ENCODE measurements around the gene MAT2B.
"Not testable (repeated sequence)": the region's sequence is repeated elsewhere in the genome, so short reads cannot be mapped to it uniquely, and the experiment has no call there.

MAT2B gene

DNA sequence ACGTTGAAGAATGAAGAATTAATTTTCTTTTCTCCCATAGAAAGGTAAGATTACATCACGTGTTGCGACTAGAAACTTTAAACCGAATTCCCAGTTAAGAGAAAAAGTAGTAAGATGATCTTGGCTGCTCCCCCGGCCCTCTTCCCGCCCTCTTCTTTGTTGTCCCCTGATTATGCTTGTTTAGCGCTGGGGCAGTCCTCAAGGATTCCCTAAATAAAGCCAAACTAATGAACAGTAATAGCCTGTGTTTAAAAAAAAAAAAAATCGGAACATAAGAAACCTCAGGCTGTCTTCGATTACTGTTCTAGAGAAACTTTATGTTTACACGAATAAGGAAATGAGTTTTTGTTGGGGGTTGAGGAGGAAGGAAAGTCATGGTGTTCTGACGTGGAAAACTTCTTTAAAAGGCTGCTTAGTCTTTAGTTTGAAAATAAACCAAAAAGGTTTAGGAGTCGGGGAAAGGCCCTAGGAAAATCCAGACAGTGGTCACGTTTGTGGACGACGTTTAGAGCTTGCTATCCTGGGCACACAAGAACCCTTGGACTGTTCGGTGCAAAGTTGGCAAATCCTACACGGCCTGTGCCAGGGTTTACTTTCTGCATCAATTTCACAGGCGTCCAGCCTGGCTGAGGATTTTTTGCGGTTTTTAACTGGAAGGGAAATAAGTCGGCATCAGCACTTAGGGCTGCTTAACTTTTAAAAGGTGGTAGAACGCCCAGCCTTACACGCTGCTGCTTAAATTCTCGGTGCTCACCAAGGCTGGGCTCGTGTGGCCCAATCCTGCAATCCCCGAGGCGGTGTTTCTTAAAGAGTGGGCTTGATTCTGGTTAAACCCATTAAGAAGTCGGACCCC lies 1.1 kb upstream of the MAT2B start:
- DNase-seq: peak; percentile 42

- no peak for DNase-seq
Measured at GRCh38 chr5:163505049-163505367, 411 bp upstream of the MAT2B start.

DNA sequence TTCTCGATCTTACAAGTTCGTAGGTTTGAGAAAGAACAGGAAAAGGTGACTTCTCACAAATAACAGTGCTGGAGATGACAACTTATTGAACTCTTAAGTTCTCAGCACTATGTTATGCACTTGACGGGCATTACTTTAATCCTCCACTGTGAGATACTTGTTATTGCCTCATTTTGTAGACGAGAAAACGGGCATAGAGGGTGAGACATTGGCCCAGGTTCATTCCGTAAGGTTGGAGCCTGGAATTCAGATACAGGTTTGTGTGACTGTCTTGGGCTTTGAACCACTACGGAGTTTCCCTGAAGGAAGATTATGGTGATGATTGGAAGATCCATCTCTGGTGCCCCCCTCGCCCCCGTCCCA lies 657 bp downstream of the MAT2B start:
- DNase-seq: no peak

- DNase-seq: no peak
Measured at GRCh38 chr5:163506726-163507125, 1.3 kb downstream of the MAT2B start.

- DNase-seq: no peak
Measured at GRCh38 chr5:163508753-163509152, 3.3 kb downstream of the MAT2B start.

DNA sequence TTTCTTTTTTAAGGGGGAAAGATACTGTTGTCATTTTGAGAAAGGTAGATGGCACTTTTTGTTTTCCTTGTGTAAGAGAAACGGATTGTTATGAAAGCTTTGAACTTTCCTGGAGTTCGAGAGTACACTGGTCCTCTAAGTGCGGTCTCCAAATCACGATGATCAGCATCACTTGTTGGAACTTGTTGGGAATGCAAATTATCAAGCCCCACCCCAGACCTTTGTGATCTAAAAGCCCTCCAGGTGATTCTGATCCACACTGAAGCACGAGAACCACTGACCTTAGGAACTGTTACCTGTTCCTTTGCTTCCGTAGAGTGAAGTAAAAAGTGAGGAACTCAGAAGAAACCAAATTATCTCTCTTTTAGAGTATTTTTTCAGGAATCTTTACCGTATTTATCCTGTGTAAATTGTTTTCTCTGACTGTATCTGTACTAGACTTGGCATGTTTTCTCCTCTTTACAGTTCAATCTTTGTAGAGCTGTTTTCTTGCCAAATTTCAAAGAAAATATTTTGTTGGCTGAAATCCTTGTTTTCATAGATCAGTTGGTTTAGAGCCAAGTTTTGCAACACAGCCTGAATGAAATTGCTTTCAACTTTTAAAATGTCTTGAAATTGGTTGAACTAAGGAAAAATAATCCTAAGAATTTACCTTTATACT lies 4.0 kb downstream of the MAT2B start:
- DNase-seq: no peak

GRCh38 chr5:163512526-163512925 lies 7.1 kb downstream of the MAT2B start:
- DNase-seq: no peak

DNA sequence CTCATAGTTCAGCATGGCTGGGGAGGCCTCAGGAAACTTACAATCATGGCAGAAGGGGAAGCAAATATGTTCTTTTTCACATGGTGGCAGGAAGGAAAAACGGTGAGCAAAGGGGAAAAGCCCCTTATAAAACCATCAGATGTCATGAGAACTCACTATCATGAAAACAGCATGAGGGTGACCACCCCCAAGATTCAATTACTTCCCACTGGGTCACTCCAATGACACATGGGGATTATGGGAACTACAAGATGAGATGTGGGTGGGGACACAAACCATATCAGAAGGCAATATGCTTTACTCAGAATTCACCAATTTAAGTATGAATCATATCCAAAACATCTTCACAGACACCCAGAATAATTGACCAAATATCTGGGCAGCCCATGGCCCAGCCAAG lies 19.7 kb downstream of the MAT2B start:
- DNase-seq: no peak

DNA sequence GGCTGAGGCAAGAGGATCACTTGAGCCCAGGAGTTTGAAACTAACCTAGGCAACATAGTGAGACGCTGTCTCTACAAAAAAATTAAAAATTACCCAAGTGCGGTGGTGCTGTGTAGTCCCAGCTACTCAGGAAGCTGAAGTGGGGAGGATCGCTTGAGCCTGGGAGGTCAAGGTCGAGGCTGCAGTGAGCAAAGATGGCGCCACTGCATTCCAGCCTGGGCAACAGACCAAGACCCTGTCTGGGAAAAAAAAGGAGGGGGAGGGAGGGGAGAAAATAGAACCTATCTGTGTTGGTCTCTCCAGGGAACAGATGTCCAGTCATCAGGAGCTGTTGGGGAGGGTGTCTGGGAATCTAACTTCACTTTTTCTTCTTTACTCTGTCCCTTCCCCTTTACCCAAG lies 24.3 kb downstream of the MAT2B start:
- no peak for DNase-seq

DNA sequence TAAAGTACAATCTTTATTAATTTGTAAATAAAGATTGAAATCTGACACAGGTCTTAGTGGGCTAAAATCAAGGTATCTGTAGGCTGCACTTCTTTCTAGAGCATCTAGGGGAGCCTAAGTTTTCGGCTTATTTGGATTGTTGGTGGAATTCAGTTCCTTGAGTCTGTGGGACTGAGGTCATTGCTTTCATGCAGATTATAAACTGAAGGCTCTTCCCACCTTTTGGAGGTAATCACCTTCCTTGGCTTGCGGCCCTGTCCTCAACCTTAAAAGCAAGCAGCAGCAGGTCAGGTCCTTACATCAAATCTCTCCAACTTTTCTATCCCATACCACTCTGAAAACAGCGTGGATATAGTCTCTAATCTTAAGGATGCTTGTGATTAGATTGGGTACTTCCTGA lies 25.9 kb downstream of the MAT2B start:
- no peak for DNase-seq

DNA sequence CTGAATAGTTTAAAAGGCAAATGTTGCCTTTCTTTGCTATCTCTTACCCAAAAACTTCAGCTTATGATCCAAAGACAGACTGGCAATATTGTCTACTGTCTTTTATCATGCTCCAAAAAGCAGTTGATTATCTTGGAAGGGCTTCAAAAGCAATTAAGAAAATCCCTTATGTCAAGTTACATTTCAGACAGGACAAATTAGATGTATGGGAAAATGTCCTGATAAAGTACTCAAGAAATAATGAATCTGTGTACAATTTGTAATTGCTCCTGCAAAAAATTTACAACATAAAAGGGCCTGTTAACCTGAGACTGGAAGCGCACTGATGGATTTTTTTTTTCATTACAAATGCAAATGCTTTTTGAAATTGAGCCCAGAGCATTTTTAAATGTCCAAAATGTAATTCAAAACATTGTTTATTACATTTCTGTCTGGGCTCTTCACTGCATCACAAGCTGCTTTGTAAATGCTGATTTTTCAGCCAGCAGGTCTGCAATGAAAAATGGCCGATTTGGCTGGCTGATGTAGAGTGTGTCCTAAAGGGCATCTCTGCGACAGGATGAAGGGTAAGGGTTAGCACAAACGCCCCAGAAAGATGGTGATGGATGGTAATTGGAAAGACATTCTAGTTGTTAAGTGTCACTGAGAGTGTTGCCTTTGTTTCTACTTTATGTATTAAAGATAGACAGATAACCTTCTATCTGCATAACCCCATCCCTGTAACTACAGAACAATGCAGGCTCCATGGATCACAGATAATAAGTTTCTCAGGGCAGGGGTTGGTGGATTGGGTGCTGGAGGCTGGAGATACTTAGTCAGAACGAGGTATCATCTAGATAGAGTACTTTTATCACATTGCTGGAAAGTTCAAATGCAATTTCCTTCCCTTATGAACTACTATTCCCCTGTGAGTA lies 27.0 kb downstream of the MAT2B start:
- no peak for DNase-seq

DNA sequence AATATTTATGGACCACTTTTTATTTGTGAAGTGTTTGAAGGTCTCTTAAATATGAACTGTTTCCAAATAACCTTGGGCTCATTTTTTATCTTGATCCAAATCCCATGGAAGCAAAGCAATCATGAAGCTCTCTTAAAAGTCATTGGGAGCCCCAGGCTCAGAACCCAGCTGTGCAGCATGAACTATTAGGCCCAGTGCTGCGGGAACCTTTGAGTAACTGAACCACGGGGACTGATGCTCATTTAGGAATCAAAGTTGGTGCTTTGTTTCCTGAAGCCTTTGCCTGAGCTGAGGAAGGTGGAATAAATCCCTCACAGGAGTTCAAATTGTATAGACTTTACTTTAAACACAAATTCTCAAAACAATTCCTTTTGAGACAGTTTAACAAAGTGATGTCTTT lies 27.8 kb downstream of the MAT2B start:
- no peak for DNase-seq

DNA sequence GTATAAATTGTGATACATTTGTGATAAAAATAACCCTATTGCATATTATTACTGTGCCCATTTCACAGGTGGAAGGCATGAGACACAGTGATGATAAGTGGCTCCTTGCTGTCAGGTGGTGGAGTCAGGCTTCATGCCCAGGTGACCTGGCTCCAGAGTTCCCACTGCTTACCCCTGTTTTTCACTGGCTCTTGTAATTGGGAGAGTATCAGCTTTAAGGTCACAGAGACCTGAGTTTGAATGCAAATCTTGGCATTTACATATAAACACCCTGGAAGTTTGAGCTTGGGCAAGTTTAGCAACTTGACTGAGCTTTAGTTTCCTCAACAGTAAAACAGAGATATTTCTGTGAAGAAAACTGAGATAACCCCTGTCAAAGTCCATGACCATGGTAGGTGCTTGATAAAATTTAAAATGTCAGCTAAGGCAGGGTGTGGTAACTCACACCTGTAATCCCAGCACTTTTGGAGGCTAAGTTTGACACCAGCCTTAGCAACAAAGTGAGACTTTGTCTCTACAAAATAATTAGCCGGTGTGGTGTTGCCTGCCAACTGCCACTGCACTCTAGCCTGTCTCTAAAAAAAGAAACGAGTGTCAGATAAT lies 29.2 kb downstream of the MAT2B start:
- no peak for DNase-seq

DNA sequence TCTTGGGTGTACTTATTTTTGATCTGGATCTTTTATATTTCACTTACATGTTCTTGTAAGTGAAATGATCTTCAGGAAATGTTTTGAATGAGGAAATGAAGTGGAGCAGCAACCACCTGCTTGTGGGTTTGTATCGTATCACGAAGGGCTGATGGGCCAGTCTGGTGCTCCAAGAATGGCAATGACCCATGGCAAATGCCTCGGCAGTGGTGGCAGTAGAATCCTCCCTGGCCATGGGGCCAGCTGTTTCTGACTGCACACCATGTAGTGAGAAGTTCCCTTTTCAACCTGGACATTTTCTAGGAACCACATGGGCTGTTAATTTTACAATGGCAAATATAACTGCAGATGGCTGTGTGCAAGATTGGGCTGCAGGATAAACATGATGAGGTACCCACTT lies 29.9 kb downstream of the MAT2B start:
- DNase-seq: no peak

DNA sequence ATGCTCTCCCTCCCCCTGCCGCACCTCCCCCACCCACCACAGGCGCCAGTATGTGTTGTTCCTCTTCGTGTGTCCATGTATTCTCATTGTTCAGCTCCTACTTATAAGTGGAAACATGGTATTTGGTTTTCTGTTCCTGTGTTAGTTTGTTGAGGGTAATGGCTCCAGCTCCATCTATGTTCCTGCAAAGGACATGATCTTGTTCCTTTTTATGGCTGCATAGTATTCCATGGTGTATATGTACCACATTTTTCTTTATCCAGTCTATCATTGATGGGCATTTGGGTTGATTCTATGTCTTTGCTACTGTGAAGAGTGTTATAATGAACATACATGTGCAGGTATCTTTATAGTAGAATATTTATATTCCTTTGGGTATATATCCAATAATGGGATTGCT lies 31.0 kb downstream of the MAT2B start:
- DNase-seq: not testable (repeated sequence)

DNA sequence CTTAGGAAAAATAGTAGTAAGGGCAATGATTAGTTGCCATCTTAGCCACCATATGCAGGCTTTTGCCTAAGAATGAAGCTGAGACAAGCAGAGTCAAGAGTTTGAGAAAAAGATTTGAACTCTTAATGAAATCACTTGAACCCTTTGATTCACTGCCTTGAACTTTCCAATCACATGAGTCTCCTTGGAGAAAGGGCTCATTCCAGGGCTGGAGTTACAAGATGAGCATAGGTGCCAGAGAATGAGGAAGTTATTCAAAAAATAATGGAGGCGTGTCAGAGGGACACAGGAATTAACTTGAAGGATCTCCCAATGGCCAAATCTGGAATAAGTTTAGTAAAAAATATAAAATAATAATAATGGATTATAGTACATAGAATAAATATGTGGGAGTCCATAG lies 35.3 kb downstream of the MAT2B start:
- DNase-seq: no peak

DNA sequence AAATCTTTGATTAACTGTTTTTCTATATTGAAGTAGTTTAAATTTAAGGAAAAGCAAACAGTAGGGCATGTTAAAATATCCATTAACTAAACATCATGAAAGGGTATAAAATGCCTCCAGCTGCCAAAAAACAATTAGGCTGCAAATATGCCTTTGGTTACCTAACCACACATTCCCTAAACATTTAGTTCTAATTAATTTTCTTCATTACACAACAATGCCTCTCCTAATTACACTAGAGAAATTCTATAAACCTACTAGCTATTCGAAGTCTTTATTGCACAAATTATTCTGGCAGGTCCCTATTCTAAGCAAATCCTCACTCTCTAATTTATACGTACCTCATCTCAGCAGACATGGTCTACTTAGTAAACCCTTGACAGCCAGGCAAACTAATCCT lies 37.4 kb downstream of the MAT2B start:
- DNase-seq: no peak

DNA sequence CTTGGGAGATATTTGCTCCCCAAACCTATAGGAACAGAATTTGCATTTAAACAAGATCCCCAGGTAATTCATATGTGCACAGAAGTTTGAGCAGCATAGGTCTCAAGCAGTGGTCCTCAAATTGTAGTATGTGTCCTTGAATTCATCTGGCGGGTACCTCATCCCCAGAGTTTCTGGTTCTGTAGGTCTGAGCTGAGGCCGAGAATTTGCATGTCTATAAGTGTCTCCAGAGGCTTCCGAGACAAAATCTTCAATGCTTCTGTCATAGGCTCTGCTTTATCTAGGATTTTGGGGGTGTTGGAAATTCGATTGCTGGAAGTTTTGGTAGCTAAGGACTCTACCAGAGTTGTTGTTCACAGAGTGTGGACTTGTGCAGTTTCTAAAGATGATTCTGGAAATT lies 38.6 kb downstream of the MAT2B start:
- no peak for DNase-seq

DNA sequence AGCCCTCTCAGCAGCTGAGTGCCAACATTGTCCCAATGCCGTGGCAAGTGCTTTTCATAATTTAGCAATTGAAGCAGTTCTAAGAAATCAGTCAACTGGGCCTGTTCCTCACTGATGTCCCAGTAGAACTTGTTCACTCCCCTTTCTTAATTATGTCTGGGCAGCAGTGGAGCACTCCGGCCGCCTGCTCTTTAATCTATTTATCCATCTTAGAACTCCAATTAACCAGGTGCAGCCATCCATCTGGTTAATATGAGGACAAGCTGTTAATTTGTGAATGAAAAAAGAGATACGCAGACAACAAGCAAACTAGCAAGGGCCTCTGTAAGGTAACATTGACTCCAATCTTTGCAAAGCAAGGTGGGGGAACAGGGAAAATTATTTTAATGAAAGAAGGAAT lies 39.4 kb downstream of the MAT2B start:
- DNase-seq: no peak

DNA sequence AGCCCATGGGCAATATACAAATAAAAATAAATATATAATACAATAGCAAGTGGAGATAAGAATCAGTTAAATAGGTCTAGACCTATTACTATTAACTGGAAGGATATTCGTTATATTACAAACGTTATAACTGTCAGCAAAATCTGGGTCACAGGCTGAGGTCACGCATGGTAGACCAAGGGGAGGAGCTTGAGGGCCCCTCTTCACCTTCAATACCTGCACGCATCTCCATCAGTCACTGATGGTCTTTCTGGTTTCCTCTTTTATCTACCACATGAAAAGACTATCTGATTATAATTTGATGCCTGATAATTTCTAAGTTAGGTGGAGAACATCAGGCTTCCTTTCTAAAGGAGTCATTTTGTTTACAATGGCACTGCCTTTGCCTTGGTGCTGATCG lies 43.2 kb downstream of the MAT2B start:
- DNase-seq: no peak

DNA sequence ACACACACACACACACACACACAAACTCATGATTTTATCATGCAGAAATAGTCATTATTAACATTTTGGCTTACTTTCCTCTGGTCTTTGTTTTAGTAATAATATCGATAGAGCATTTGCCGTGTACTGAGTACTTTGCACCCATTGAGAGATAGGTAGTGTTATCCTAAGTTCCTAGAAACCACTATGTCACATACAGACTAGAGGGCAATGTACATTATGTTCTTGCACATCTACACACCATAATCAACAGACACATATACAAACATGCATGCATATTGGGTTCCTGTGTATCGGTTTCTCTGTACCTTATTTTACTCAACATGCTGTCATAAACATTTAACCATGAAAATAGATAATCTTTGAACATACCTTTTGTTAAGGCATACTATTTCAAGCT lies 45.7 kb downstream of the MAT2B start:
- no peak for DNase-seq

- DNase-seq: no peak
Measured at GRCh38 chr5:163552536-163552935, 47.1 kb downstream of the MAT2B start.

GRCh38 chr5:163561339-163561738 lies 55.9 kb downstream of the MAT2B start:
- no peak for DNase-seq

Data from NK-92 treated with Interleukin-12 subunit alpha and Interleukin-12 subunit beta, amount 100 ng/mL, for 24 hours (cell line).